HCT116 (cell line): ENCODE data around the gene ST6GALNAC5.

ENCODE experiments used
- EGR1 ChIP-seq: IDR thresholded peaks from 2 replicates; pipeline ENCODE4 v1.6.1; 2012; ENCODE audit warnings: low read depth
- EZH2 ChIP-seq: fragments of 200-600 bp; sonication (generic); IDR thresholded peaks from 2 replicates; pipeline ENCODE4 v1.6.1; 2017; ENCODE audit warnings: antibody characterized with exemption, mixed run types
- EZH2phosphoT487 ChIP-seq: fragments of 200-600 bp; IDR thresholded peaks from 2 replicates; pipeline ENCODE4 v1.6.1; 2018; ENCODE audit warnings: antibody characterized with exemption, borderline replicate concordance
- JUND ChIP-seq: IDR thresholded peaks from 2 replicates; pipeline ENCODE4 v1.6.1; 2012
- POLR2A ChIP-seq: IDR thresholded peaks from 2 replicates; pipeline ENCODE4 v1.7.0; 2011; ENCODE audit warnings: borderline replicate concordance; ENCODE audit not compliant: insufficient read depth, insufficient read length; ENCODE audit errors: extremely low read depth
- SP1 ChIP-seq: IDR thresholded peaks from 2 replicates; pipeline ENCODE4 v1.6.1; 2012; ENCODE audit warnings: low read depth
- SRF ChIP-seq: IDR thresholded peaks from 2 replicates; pipeline ENCODE4 v1.6.1; 2012; ENCODE audit warnings: low read depth
- ZNF274 ChIP-seq: fragments of 200-500 bp; sonication (Bioruptor generic); IDR thresholded peaks from 2 replicates; pipeline ENCODE4 v1.6.1; 2014; ENCODE audit warnings: mild to moderate bottlenecking, low read depth, low read length, inconsistent platforms
- TF ChIP-seq, protein P1 (sequence below): IDR thresholded peaks from 2 replicates; pipeline ENCODE4 v1.6.1; 2012
- TF ChIP-seq, protein P2 (sequence below), 3 experiments: fragments of 200-600 bp in 1 of 3; sonication (generic) in 1 of 3; IDR thresholded peaks in 2 of 3; conservative IDR thresholded peaks in 1 of 3; 2 replicates each; pipeline ENCODE4 v1.5.1; 2012 to 2017; ENCODE audit warnings: low read depth in 2 of 3, low read length in 2 of 3, antibody characterized with exemption in 1 of 3, borderline replicate concordance in 1 of 3, control low read depth in 1 of 3, mild to moderate bottlenecking in 1 of 3, mixed read lengths in 1 of 3, mixed run types in 1 of 3, moderate library complexity in 1 of 3; ENCODE audit not compliant: insufficient read depth in 1 of 3

DNA sequence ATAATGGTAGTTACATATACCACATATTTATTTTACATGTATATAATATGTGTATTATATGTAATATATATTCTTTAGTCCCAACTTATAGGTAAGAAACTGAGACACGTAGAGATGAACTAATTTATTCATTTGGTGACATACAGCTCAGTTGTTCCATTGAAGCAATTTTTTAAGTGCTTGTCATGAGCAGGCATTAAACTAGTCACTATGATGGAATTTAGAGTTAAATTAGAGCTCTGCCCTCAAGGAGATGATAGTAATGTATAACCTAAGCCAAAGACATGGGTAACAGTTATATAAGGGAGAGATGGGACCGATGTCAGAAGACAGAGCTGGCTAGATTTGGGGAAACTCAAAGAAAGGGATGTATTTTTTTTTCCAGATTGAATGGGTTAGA lies 83.0 kb downstream of the ST6GALNAC5 start:
- TF ChIP-seq, protein P1, sequence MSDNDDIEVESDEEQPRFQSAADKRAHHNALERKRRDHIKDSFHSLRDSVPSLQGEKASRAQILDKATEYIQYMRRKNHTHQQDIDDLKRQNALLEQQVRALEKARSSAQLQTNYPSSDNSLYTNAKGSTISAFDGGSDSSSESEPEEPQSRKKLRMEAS, result no peak
- TF ChIP-seq EZH2 (no peak), ZNF274 (no peak), SP1 (no peak), SRF (no peak), POLR2A (no peak), EGR1 (no peak), EZH2phosphoT487 (no peak), JUND (no peak)
- TF ChIP-seq, protein P2, sequence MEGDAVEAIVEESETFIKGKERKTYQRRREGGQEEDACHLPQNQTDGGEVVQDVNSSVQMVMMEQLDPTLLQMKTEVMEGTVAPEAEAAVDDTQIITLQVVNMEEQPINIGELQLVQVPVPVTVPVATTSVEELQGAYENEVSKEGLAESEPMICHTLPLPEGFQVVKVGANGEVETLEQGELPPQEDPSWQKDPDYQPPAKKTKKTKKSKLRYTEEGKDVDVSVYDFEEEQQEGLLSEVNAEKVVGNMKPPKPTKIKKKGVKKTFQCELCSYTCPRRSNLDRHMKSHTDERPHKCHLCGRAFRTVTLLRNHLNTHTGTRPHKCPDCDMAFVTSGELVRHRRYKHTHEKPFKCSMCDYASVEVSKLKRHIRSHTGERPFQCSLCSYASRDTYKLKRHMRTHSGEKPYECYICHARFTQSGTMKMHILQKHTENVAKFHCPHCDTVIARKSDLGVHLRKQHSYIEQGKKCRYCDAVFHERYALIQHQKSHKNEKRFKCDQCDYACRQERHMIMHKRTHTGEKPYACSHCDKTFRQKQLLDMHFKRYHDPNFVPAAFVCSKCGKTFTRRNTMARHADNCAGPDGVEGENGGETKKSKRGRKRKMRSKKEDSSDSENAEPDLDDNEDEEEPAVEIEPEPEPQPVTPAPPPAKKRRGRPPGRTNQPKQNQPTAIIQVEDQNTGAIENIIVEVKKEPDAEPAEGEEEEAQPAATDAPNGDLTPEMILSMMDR (IDR thresholded peaks at IDR 0.05 in 2 of 3, conservative IDR thresholded peaks at IDR 0.05 in 1 of 3; ENCODE audit: borderline replicate concordance in 1 of 3, insufficient read depth in 1 of 3, low read depth in 2 of 3, low read length in 2 of 3), result no peak
